ENCODE results near the gene PARP4. TPM values are rescaled to one million over a fixed set of nuclear protein-coding genes. Genes with fewer than 3 reads are reported as not detected.

The PARP4 gene
- total RNA-seq, 3 donors from 2014 or later (not counting 1 experiment from before 2014, with no cell fraction given), result 83.5 to 90.1 (median 84.0) TPM

GRCh38 chr13:24460256-24460655 lies 52.3 kb downstream of the PARP4 start:
- no peaks in the 10 kb centered on the region for H3K36me3 Mint-ChIP-seq
- intact Hi-C loops (cut with micrococcal nuclease), result no loop called here
- H3K4me3 ChIP-seq (ENCODE audit: low read length), result no peak overlapping the region
- no peaks in the 10 kb centered on the region for H3K4me1 ChIP-seq (ENCODE audit: control insufficient read depth, insufficient read depth, low read length)
- peaks cover 54% of the 10 kb centered on the region for H3K36me3 ChIP-seq (ENCODE audit: control insufficient read depth, insufficient read depth, low read length)
- H3K27me3 ChIP-seq (ENCODE audit: control insufficient read depth, insufficient read depth, low read length), result no peaks in the 10 kb centered on the region
- 81% methylated on average over 6 of the region's 6 CpGs for WGBS (ENCODE audit: insufficient coverage)
- DNase-seq (no peak), ATAC-seq (no peak)
- H3K4me1 Mint-ChIP-seq, result peaks cover 23 to 34% of the 10 kb centered on the region in 2 donors
- TF ChIP-seq CTCF (IDR thresholded peaks at IDR 0.05), result no peak
- H3K9me3 Mint-ChIP-seq, result no peaks in the 10 kb centered on the region
- no peaks in the 10 kb centered on the region for H3K27me3 Mint-ChIP-seq (ENCODE audit: low read depth in 2 of 2)
- no peak overlapping the region for H3K27ac Mint-ChIP-seq
- no peak overlapping the region for H3K4me3 Mint-ChIP-seq
- no peak overlapping the region for H3K27ac ChIP-seq (ENCODE audit: low read length)
- H3K9me3 ChIP-seq (ENCODE audit: control insufficient read depth, insufficient read depth, low read length), result no peaks in the 10 kb centered on the region

- Histone ChIP-seq H3K4me3 (ENCODE audit: low read length) (no peak overlapping the region), H3K9me3 (ENCODE audit: control insufficient read depth, insufficient read depth, low read length) (no peaks in the 10 kb centered on the region), H3K27me3 (ENCODE audit: control insufficient read depth, insufficient read depth, low read length) (no peaks in the 10 kb centered on the region), H3K36me3 (ENCODE audit: control insufficient read depth, insufficient read depth, low read length) (peaks cover 59% of the 10 kb centered on the region), H3K27ac (ENCODE audit: low read length) (no peak overlapping the region), H3K4me1 (ENCODE audit: control insufficient read depth, insufficient read depth, low read length) (no peaks in the 10 kb centered on the region)
- intact Hi-C loops (cut with micrococcal nuclease), result no loop called here
- DNase-seq, result no peak
- H3K27me3 Mint-ChIP-seq (ENCODE audit: low read depth in 2 of 2), result no peaks in the 10 kb centered on the region
- TF ChIP-seq CTCF (IDR thresholded peaks at IDR 0.05), result no peak
- H3K4me3 Mint-ChIP-seq, result no peak overlapping the region
- ATAC-seq, result no peak
- H3K27ac Mint-ChIP-seq, result peak overlapping the region in 1 of 2 donors; percentile 73
- H3K9me3 Mint-ChIP-seq, result no peaks in the 10 kb centered on the region
- H3K36me3 Mint-ChIP-seq, result no peaks in the 10 kb centered on the region
- H3K4me1 Mint-ChIP-seq, result peaks cover 23 to 31% of the 10 kb centered on the region in 2 donors
- WGBS (ENCODE audit: insufficient coverage), result 96% methylated on average over 3 of the region's 3 CpGs
Measured at GRCh38 chr13:24459726-24460125, 52.9 kb downstream of the PARP4 start.

GRCh38 chr13:24459234-24459633 lies 53.3 kb downstream of the PARP4 start:
- H3K27me3 Mint-ChIP-seq (ENCODE audit: low read depth in 2 of 2), result no peaks in the 10 kb centered on the region
- no peak for TF ChIP-seq CTCF (IDR thresholded peaks at IDR 0.05)
- H3K9me3 Mint-ChIP-seq, result no peaks in the 10 kb centered on the region
- H3K27ac Mint-ChIP-seq, result peak overlapping the region; percentile 72 to 73
- no peaks in the 10 kb centered on the region for H3K27me3 ChIP-seq (ENCODE audit: control insufficient read depth, insufficient read depth, low read length)
- no peak overlapping the region for H3K4me3 ChIP-seq (ENCODE audit: low read length)
- DNase-seq (no peak), ATAC-seq (no peak)
- no peaks in the 10 kb centered on the region for H3K36me3 Mint-ChIP-seq
- H3K36me3 ChIP-seq (ENCODE audit: control insufficient read depth, insufficient read depth, low read length), result peaks cover 64% of the 10 kb centered on the region
- no peak overlapping the region for H3K27ac ChIP-seq (ENCODE audit: low read length)
- WGBS (ENCODE audit: insufficient coverage), result no CpG with 5 or more reads among the region's 2 CpGs
- no peaks in the 10 kb centered on the region for H3K4me1 ChIP-seq (ENCODE audit: control insufficient read depth, insufficient read depth, low read length)
- no peaks in the 10 kb centered on the region for H3K9me3 ChIP-seq (ENCODE audit: control insufficient read depth, insufficient read depth, low read length)
- peaks cover 18 to 26% of the 10 kb centered on the region in 2 donors for H3K4me1 Mint-ChIP-seq
- no peak overlapping the region for H3K4me3 Mint-ChIP-seq
- intact Hi-C loops (cut with micrococcal nuclease), result no loop called here

GRCh38 chr13:24458736-24459135 lies 53.8 kb downstream of the PARP4 start:
- no peak overlapping the region for H3K4me3 Mint-ChIP-seq
- Histone ChIP-seq H3K36me3 (ENCODE audit: control insufficient read depth, insufficient read depth, low read length) (peaks cover 67% of the 10 kb centered on the region), H3K4me1 (ENCODE audit: control insufficient read depth, insufficient read depth, low read length) (no peaks in the 10 kb centered on the region), H3K9me3 (ENCODE audit: control insufficient read depth, insufficient read depth, low read length) (no peaks in the 10 kb centered on the region), H3K27ac (ENCODE audit: low read length) (no peak overlapping the region), H3K4me3 (ENCODE audit: low read length) (no peak overlapping the region), H3K27me3 (ENCODE audit: control insufficient read depth, insufficient read depth, low read length) (no peaks in the 10 kb centered on the region)
- H3K4me1 Mint-ChIP-seq, result peaks cover 13 to 21% of the 10 kb centered on the region in 2 donors
- H3K9me3 Mint-ChIP-seq, result no peaks in the 10 kb centered on the region
- intact Hi-C loops (cut with micrococcal nuclease), result no loop called here
- TF ChIP-seq CTCF (IDR thresholded peaks at IDR 0.05), result no peak
- ATAC-seq (no peak), DNase-seq (no peak)
- peak overlapping the region; percentile 72 to 73 for H3K27ac Mint-ChIP-seq
- no peaks in the 10 kb centered on the region for H3K27me3 Mint-ChIP-seq (ENCODE audit: low read depth in 2 of 2)
- no peaks in the 10 kb centered on the region for H3K36me3 Mint-ChIP-seq
- 72% methylated on average over 2 of the region's 4 CpGs for WGBS (ENCODE audit: insufficient coverage)
